ENCODE results near the gene RIMS3.

DNA sequence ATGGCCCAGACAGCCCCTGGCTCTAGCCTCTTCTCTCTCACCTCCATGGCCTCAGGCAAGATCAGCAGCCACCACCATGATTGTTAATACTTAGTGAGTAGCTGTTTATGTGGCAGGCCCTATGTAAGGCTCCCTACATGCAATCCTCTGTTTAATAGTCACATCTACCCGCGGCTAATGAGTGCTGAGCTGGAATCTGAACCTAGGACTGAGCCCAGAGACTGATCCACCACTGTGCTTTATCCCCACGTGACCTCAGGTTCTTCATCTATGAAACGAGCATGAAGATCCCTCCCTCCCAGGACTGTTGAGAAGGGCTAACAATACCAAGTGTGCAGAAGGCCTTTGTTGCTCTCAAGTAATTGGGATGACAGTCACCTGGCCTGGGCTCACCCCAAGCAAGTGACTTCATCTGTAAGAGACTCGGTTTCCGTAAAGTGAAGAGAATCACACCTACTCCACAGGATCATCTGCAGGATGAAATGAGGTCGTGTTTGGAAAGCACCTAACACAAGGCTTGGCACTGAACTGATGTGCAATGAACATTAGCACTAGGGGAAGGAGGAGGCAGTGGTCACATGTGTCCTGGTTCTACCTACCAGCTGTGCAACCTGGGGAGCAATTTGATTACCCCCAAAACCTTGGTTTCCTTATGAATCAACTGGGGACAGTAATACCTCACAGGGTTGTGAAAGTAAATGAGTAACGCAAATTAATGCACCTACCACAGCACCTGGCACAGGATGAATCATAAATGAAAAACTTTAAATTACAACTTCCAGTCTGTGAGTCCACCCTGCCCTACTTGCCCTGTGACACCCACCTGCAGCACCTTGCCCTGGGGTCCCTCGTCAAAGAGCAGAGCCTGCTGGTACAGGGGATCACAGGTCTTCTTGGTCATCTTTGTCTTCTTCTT, 37.2 kb downstream of the RIMS3 start:
- TF ChIP-seq, protein P1, sequence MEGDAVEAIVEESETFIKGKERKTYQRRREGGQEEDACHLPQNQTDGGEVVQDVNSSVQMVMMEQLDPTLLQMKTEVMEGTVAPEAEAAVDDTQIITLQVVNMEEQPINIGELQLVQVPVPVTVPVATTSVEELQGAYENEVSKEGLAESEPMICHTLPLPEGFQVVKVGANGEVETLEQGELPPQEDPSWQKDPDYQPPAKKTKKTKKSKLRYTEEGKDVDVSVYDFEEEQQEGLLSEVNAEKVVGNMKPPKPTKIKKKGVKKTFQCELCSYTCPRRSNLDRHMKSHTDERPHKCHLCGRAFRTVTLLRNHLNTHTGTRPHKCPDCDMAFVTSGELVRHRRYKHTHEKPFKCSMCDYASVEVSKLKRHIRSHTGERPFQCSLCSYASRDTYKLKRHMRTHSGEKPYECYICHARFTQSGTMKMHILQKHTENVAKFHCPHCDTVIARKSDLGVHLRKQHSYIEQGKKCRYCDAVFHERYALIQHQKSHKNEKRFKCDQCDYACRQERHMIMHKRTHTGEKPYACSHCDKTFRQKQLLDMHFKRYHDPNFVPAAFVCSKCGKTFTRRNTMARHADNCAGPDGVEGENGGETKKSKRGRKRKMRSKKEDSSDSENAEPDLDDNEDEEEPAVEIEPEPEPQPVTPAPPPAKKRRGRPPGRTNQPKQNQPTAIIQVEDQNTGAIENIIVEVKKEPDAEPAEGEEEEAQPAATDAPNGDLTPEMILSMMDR (IDR thresholded peaks at IDR 0.05; ENCODE audit: low read length): no peak
- TF ChIP-seq EZH2 (optimal IDR thresholded peaks at IDR 0.05; ENCODE audit: low read depth, low read length): no peak
